ENCODE measurements around the gene SNED1.

DNA sequence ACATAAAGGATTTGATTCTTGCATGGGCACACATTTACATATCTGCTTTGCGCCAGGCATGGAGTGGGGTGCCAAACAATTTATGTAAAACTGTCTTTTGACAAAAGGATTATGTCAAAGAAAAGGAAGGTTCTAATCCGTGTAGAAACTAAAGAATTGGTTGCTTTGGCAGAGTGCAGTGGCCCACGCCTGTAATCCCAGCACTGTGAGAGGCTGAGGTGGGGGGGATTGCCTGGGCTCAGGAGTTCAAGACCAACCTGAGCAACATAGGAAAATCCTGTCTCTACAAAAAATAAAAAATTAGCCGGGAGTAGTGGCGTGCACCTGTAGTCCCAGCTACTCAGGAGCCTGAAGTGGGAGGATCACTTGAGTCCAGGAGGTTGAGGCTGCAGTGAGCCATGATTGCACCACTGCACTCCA lies 104.8 kb downstream of the SNED1 start:
- TF ChIP-seq, protein P1, sequence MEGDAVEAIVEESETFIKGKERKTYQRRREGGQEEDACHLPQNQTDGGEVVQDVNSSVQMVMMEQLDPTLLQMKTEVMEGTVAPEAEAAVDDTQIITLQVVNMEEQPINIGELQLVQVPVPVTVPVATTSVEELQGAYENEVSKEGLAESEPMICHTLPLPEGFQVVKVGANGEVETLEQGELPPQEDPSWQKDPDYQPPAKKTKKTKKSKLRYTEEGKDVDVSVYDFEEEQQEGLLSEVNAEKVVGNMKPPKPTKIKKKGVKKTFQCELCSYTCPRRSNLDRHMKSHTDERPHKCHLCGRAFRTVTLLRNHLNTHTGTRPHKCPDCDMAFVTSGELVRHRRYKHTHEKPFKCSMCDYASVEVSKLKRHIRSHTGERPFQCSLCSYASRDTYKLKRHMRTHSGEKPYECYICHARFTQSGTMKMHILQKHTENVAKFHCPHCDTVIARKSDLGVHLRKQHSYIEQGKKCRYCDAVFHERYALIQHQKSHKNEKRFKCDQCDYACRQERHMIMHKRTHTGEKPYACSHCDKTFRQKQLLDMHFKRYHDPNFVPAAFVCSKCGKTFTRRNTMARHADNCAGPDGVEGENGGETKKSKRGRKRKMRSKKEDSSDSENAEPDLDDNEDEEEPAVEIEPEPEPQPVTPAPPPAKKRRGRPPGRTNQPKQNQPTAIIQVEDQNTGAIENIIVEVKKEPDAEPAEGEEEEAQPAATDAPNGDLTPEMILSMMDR (conservative IDR thresholded peaks at IDR 0.05): no peak
- TF ChIP-seq EZH2 (IDR thresholded peaks at IDR 0.05; ENCODE audit: low read depth): no peak

Data from PC-9 (cell line).